Gastroesophageal sphincter (tissue), 4 donors: ENCODE data around the gene BICC1. TPM values are rescaled to one million over a fixed set of nuclear protein-coding genes. Genes with fewer than 3 reads are reported as not detected.

Experiments
- ATAC-seq: fragments of 150-250 bp; one replicate; pipeline ENCODE4 v1.9.1; 2016; ENCODE audit warnings: mild to moderate bottlenecking, moderate library complexity
- H3K27ac ChIP-seq, 4 donors: fragments of 200-600 bp; sonication (generic) in 3 of 4; 1 replicate in 3 of 4; 2 replicates in 1 of 4; pipeline ENCODE4 v1.5.1; 2016 to 2019
- H3K27me3 ChIP-seq: fragments of 200-600 bp; sonication (generic); one replicate; pipeline ENCODE4 v1.5.1; 2019
- H3K36me3 ChIP-seq, 2 donors: fragments of 200-600 bp; sonication (generic); one replicate each; pipeline ENCODE4 v1.5.1; 2019; ENCODE audit warnings: control low read depth in 1 of 2
- H3K4me1 ChIP-seq, 3 donors: fragments of 200-600 bp; sonication (generic); 1 replicate in 2 of 3; 2 replicates in 1 of 3; pipeline ENCODE4 v1.5.1; 2016 to 2019; ENCODE audit warnings: control low read depth in 2 of 3
- H3K4me3 ChIP-seq, 2 donors: fragments of 200-600 bp; sonication (generic); one replicate each; pipeline ENCODE4 v1.5.1; 2019; ENCODE audit warnings: mild to moderate bottlenecking in 1 of 2, moderate library complexity in 1 of 2
- H3K9me3 ChIP-seq, 3 donors: fragments of 200-600 bp; sonication (generic); one replicate each; pipeline ENCODE4 v1.5.1; 2017 to 2019; ENCODE audit warnings: control low read depth in 2 of 3
- CTCF ChIP-seq, 4 experiments: fragments of 200-600 bp in 2 of 4; fragments of 450-650 bp in 2 of 4; sonication (generic) in 1 of 4; IDR thresholded peaks; one replicate each; pipeline ENCODE4 v1.5.1; 2017 to 2019; ENCODE audit warnings: antibody characterized with exemption in 4 of 4, mild to moderate bottlenecking in 2 of 4, moderate library complexity in 2 of 4
- EP300 ChIP-seq: sonication (generic); formaldehyde crosslinking; IDR thresholded peaks from one replicate; pipeline ENCODE4 v1.6.1; 2017; ENCODE audit warnings: antibody characterized with exemption, mild to moderate bottlenecking
- POLR2A ChIP-seq, 2 donors: fragments of 450-650 bp; IDR thresholded peaks; one replicate each; pipeline ENCODE4 v1.6.1; 2017; ENCODE audit warnings: antibody characterized with exemption in 2 of 2, mild to moderate bottlenecking in 2 of 2, moderate library complexity in 1 of 2
- POLR2AphosphoS5 ChIP-seq: sonication (generic); formaldehyde crosslinking; IDR thresholded peaks from one replicate; pipeline ENCODE4 v1.6.1; 2017; ENCODE audit warnings: antibody characterized with exemption
- WGBS, 2 donors: methylation state at CpG; one replicate each; pipeline ENCODE4 v1.1.5; 2018; ENCODE audit warnings: low coverage in 1 of 2; 5-methylcytosine and 5-hydroxymethylcytosine counted together
- total RNA-seq, 4 donors: library from RNA; depleted of rRNA; stranded (reverse); fragments of >200 nt; gene quantifications; one replicate each; pipeline ENCODE4 v1.1.0, GENCODE V29; 2016

BICC1 gene
- total RNA-seq, 4 donors from 2014 or later: 18.6 to 27.8 (median 22.5) TPM

- H3K4me1 ChIP-seq: peaks cover 0 to 38% (median 3%) of the 10 kb centered on the region in 3 donors
- no peak overlapping the region for H3K4me3 ChIP-seq
- no peak overlapping the region for H3K27ac ChIP-seq
- TF ChIP-seq POLR2A (IDR thresholded peaks at IDR 0.05) (no peak), POLR2AphosphoS5 (no peak), EP300 (no peak), CTCF (IDR thresholded peaks at IDR 0.05) (no peak)
- H3K36me3 ChIP-seq: no peaks in the 10 kb centered on the region
- ATAC-seq: no peak
- H3K9me3 ChIP-seq: no peaks in the 10 kb centered on the region
- 59% methylated on average over 4 to 5 of the region's 6 CpGs for WGBS, 2 donors
- no peaks in the 10 kb centered on the region for H3K27me3 ChIP-seq
Measured at GRCh38 chr10:58518775-58519174, 6.1 kb downstream of the BICC1 start.

- no peak for ATAC-seq
- Histone ChIP-seq H3K9me3 (peaks cover 0 to 5% (median 0%) of the 10 kb centered on the region in 3 donors), H3K27me3 (no peaks in the 10 kb centered on the region), H3K4me1 (peaks cover 0 to 17% (median 4%) of the 10 kb centered on the region in 3 donors), H3K4me3 (no peak overlapping the region), H3K27ac (no peak overlapping the region), H3K36me3 (no peaks in the 10 kb centered on the region)
- TF ChIP-seq CTCF (IDR thresholded peaks at IDR 0.05): no peak
- no peak for TF ChIP-seq POLR2AphosphoS5
- TF ChIP-seq POLR2A (IDR thresholded peaks at IDR 0.05): no peak
- no peak for TF ChIP-seq EP300
- 70 to 97% methylated on average over 3 of the region's 3 CpGs for WGBS, 2 donors
Measured at GRCh38 chr10:58529077-58529728, 16.5 kb downstream of the BICC1 start.

- no peak overlapping the region for H3K27ac ChIP-seq
- H3K27me3 ChIP-seq: no peaks in the 10 kb centered on the region
- no peak overlapping the region for H3K4me3 ChIP-seq
- H3K4me1 ChIP-seq: peaks cover 0 to 17% (median 4%) of the 10 kb centered on the region in 3 donors
- ATAC-seq: no peak
- TF ChIP-seq CTCF (IDR thresholded peaks at IDR 0.05) (peak; percentile 44 to 75 (median 66)), EP300 (no peak), POLR2AphosphoS5 (no peak)
- peaks cover 0 to 5% (median 0%) of the 10 kb centered on the region in 3 donors for H3K9me3 ChIP-seq
- 49 to 51% methylated on average over 5 of the region's 5 CpGs for WGBS, 2 donors
- no peaks in the 10 kb centered on the region for H3K36me3 ChIP-seq
Measured at GRCh38 chr10:58531084-58531695, 18.5 kb downstream of the BICC1 start.

GRCh38 chr10:58535311-58535710 lies 22.6 kb downstream of the BICC1 start:
- no peak for ATAC-seq
- Histone ChIP-seq H3K4me3 (no peak overlapping the region), H3K27ac (no peak overlapping the region), H3K27me3 (no peaks in the 10 kb centered on the region), H3K4me1 (no peaks in the 10 kb centered on the region), H3K9me3 (peaks cover 0 to 5% (median 0%) of the 10 kb centered on the region in 3 donors), H3K36me3 (no peaks in the 10 kb centered on the region)
- no peak for TF ChIP-seq POLR2AphosphoS5
- TF ChIP-seq POLR2A (IDR thresholded peaks at IDR 0.05): no peak
- TF ChIP-seq CTCF (IDR thresholded peaks at IDR 0.05): no peak
- no peak for TF ChIP-seq EP300
- 87 to 93% methylated on average over 3 of the region's 3 CpGs for WGBS, 2 donors

GRCh38 chr10:58543141-58543540 lies 30.5 kb downstream of the BICC1 start:
- peaks cover 0 to 12% (median 0%) of the 10 kb centered on the region in 3 donors for H3K4me1 ChIP-seq
- no peak for TF ChIP-seq CTCF (IDR thresholded peaks at IDR 0.05)
- no peak for TF ChIP-seq POLR2A (IDR thresholded peaks at IDR 0.05)
- no peak for TF ChIP-seq POLR2AphosphoS5
- no peak for TF ChIP-seq EP300
- H3K9me3 ChIP-seq: peaks cover 0 to 2% (median 0%) of the 10 kb centered on the region in 3 donors
- H3K36me3 ChIP-seq: no peaks in the 10 kb centered on the region
- no peaks in the 10 kb centered on the region for H3K27me3 ChIP-seq
- ATAC-seq: no peak
- no peak overlapping the region for H3K27ac ChIP-seq
- no peak overlapping the region for H3K4me3 ChIP-seq
